ENCODE data around the gene FAM9C. TPM values are rescaled to one million over a fixed set of nuclear protein-coding genes. Genes with fewer than 3 reads are reported as not detected.

The FAM9C gene
- total and polyA plus RNA-seq, 9 of the 15 experiments (the other 6 are each of a cell fraction or from before 2014, with no cell fraction given): not detected

DNA sequence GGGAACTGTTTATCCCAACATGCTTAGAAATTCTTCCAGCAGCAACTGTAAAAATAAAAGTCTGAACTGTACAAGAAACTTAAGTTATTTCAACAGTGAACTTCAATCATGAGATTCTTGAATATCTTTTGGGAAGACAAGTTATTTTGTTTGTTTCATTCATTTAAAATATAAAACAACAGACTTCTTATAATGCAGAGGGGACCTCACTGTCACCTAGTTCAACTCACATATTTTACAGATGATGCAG lies 14.9 kb downstream of the FAM9C start:
- Histone ChIP-seq H2AFZ (ENCODE audit: low read depth, low read length) (peak overlapping the region; percentile 76), H3K79me2 (ENCODE audit: control insufficient read depth, insufficient read depth, low read length) (no peaks in the 10 kb centered on the region), H3K4me3 (no peak overlapping the region), H3K9me1 (ENCODE audit: control insufficient read depth, insufficient read depth, low read length) (no peaks in the 10 kb centered on the region), H3K4me2 (ENCODE audit: insufficient read depth, low read length) (no peak overlapping the region), H3K36me3 (ENCODE audit: control insufficient read depth, insufficient read depth, low read length) (no peaks in the 10 kb centered on the region), H3K27ac (ENCODE audit: extremely low read depth, low read depth, low read length) (no peak overlapping the region), H3K27me3 (ENCODE audit: control insufficient read depth in 2 of 2, insufficient read depth in 2 of 2, low read length in 2 of 2) (no peaks in the 10 kb centered on the region), H3K9me3 (replicated peaks; ENCODE audit: control insufficient read depth, insufficient read depth, low read depth, low read length) (no peaks in the 10 kb centered on the region), H3K9ac (ENCODE audit: insufficient read depth in 1 of 2, low read depth in 2 of 2, low read length in 2 of 2) (no peak overlapping the region), H4K20me1 (replicated peaks; ENCODE audit: control insufficient read depth, insufficient read depth, low read length) (no peaks in the 10 kb centered on the region), H3K4me1 (replicated peaks in 1 of 2; ENCODE audit: control insufficient read depth in 2 of 2, insufficient read depth in 2 of 2, low read length in 2 of 2) (peaks cover 0 to 9% of the 10 kb centered on the region in 2 experiments; a peak in 4 of 5 replicates)
- FAIRE-seq (no peak), ATAC-seq (no peak), DNase-seq (ENCODE audit: extremely low read depth in 1 of 4, low spot score in 3 of 4) (no peak)
- POLR2A ChIA-PET: interaction anchor here (0.9 kb wide), 1 partner anchor 11 kb away, joined by 4 read pairs; no protein-coding TSS in a partner anchor
- CTCF ChIA-PET (ENCODE audit: low intra/inter-chr PET ratio): no interaction called here
- BruUV-seq (replicated peaks): no TSS peak
- TF ChIP-seq MTA2 (IDR thresholded peaks at IDR 0.05; ENCODE audit: low read depth) (no peak), CTCFL (IDR thresholded peaks at IDR 0.05; ENCODE audit: borderline replicate concordance, insufficient read depth, low read depth, low read length, poor library complexity, severe bottlenecking) (no peak), ZNF311 (CRISPR knock-in tag; IDR thresholded peaks at IDR 0.05) (no peak), NKRF (IDR thresholded peaks at IDR 0.05; ENCODE audit: borderline replicate concordance) (no peak), CTBP1 (IDR thresholded peaks at IDR 0.05; ENCODE audit: borderline replicate concordance) (no peak), ZKSCAN3 (CRISPR knock-in tag; IDR thresholded peaks at IDR 0.05) (no peak), RHOXF2B (CRISPR knock-in tag; conservative IDR thresholded peaks at IDR 0.05) (no peak), LARP7 (IDR thresholded peaks at IDR 0.05) (no peak), ZBED1 (IDR thresholded peaks at IDR 0.05) (no peak), ATF6 (CRISPR knock-in tag; IDR thresholded peaks at IDR 0.05) (no peak), ZFP36 (IDR thresholded peaks at IDR 0.05; ENCODE audit: low read depth, low read length, partially characterized antibody) (no peak), SREBF1 (IDR thresholded peaks at IDR 0.05; ENCODE audit: borderline replicate concordance, low read depth, low read length) (no peak), ZZZ3 (IDR thresholded peaks at IDR 0.05) (no peak)
- TF ChIP-seq, protein P1, sequence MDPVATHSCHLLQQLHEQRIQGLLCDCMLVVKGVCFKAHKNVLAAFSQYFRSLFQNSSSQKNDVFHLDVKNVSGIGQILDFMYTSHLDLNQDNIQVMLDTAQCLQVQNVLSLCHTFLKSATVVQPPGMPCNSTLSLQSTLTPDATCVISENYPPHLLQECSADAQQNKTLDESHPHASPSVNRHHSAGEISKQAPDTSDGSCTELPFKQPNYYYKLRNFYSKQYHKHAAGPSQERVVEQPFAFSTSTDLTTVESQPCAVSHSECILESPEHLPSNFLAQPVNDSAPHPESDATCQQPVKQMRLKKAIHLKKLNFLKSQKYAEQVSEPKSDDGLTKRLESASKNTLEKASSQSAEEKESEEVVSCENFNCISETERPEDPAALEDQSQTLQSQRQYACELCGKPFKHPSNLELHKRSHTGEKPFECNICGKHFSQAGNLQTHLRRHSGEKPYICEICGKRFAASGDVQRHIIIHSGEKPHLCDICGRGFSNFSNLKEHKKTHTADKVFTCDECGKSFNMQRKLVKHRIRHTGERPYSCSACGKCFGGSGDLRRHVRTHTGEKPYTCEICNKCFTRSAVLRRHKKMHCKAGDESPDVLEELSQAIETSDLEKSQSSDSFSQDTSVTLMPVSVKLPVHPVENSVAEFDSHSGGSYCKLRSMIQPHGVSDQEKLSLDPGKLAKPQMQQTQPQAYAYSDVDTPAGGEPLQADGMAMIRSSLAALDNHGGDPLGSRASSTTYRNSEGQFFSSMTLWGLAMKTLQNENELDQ (CRISPR knock-in tag; IDR thresholded peaks at IDR 0.05; ENCODE audit: borderline replicate concordance): no peak
- intact Hi-C loops (cut with micrococcal nuclease) (no loop called here), in situ Hi-C loops (cut with MboI) (no loop called here)
